Testis (tissue), 2 donors: ENCODE measurements around the gene LRRC27.

Source experiments
- POLR2A ChIP-seq: fragments of 450-650 bp; IDR thresholded peaks from one replicate; pipeline ENCODE4 v1.6.1; 2017; ENCODE audit warnings: antibody characterized with exemption, mild to moderate bottlenecking, moderate library complexity
- TF ChIP-seq, protein P1 (sequence below), 3 experiments: fragments of 450-650 bp in 2 of 3; fragments of 200-600 bp in 1 of 3; sonication (generic) in 1 of 3; IDR thresholded peaks; one replicate each; pipeline ENCODE4 v1.5.1; 2016 to 2019; ENCODE audit warnings: antibody characterized with exemption in 3 of 3, mild to moderate bottlenecking in 2 of 3, moderate library complexity in 1 of 3

DNA sequence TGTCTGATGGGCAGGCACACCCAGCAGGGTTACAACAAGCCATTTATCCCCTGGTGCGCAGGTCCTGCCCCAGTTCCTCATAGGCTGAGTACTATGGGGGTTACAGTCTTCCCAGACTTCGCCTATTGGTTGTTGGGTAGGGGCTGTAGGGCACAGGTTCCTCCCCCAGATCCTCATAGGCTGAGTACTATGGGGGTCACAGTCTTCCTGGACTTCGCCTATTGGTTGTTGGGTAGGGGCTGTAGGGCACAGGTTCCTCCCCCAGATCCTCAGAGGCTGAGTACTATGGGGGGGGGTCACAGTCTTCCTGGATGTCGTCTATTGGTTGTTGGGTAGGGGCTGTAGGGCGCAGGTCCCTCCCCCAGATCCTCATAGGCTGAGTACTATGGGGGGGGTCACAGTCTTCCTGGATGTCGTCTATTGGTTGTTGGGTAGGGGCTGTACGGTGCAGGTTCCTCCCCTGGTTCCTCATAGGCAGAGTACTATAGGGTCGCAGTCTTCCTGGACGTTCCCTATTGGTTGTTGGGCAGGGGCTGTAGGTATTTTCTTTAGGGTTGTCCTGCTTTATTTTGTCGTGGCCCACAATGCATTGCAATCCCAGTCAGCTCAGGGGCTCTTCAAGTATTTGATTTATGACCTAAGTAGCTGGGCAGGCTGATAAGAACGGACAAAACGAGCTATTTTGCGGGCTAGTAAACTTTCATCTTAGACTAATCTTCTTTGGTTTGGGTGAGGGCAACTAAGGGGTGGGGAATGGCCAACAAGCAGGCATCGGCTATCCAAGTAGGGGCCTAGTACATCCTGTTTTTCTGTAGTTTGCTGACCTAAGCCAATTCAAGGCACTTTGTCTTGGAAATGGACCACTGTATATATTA is 3.4 kb downstream of the LRRC27 start:
- TF ChIP-seq, protein P1, sequence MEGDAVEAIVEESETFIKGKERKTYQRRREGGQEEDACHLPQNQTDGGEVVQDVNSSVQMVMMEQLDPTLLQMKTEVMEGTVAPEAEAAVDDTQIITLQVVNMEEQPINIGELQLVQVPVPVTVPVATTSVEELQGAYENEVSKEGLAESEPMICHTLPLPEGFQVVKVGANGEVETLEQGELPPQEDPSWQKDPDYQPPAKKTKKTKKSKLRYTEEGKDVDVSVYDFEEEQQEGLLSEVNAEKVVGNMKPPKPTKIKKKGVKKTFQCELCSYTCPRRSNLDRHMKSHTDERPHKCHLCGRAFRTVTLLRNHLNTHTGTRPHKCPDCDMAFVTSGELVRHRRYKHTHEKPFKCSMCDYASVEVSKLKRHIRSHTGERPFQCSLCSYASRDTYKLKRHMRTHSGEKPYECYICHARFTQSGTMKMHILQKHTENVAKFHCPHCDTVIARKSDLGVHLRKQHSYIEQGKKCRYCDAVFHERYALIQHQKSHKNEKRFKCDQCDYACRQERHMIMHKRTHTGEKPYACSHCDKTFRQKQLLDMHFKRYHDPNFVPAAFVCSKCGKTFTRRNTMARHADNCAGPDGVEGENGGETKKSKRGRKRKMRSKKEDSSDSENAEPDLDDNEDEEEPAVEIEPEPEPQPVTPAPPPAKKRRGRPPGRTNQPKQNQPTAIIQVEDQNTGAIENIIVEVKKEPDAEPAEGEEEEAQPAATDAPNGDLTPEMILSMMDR (IDR thresholded peaks at IDR 0.05), result no peak
- TF ChIP-seq POLR2A, result no peak
